GM12878 (cell line): ENCODE results near the gene TXNL4A. TPM values are rescaled to one million over a fixed set of nuclear protein-coding genes. Genes with fewer than 3 reads are reported as not detected.
A peak's percentile ranks its signal among the peaks of the same experiment; 100 is the strongest.

Experiments
- ATF7 ChIP-seq: fragments of 450-650 bp; IDR thresholded peaks from 2 replicates; pipeline ENCODE4 v1.6.1; 2016; ENCODE audit warnings: low read depth, mild to moderate bottlenecking
- BHLHE40 ChIP-seq, 2 experiments: fragments of 450-650 bp in 1 of 2; IDR thresholded peaks; 2 replicates each; pipeline ENCODE4 v1.6.1; 2011 to 2017; ENCODE audit warnings: low read depth in 2 of 2, borderline replicate concordance in 1 of 2, improper control_type of control experiment in 1 of 2, low read length in 1 of 2, mild to moderate bottlenecking in 1 of 2
- CHD2 ChIP-seq: IDR thresholded peaks from 2 replicates; pipeline ENCODE4 v1.6.1; 2011; ENCODE audit warnings: low read depth, low read length, improper control_type of control experiment, borderline replicate concordance
- EGR1 ChIP-seq, 2 experiments: IDR thresholded peaks; 1 replicate in 1 of 2; 2 replicates in 1 of 2; pipeline ENCODE4 v1.6.1; 2011 to 2012; ENCODE audit warnings: low read depth in 2 of 2, low read length in 2 of 2, borderline replicate concordance in 1 of 2, mild to moderate bottlenecking in 1 of 2, moderate library complexity in 1 of 2
- IRF4 ChIP-seq: IDR thresholded peaks from 2 replicates; pipeline ENCODE4 v1.6.1; 2011; ENCODE audit warnings: low read depth, low read length
- KDM1A ChIP-seq: fragments of 200-600 bp; sonication (generic); IDR thresholded peaks from 2 replicates; pipeline ENCODE4 v1.6.1; 2016; ENCODE audit warnings: borderline replicate concordance
- LARP7 ChIP-seq: fragments of 450-650 bp; IDR thresholded peaks from 2 replicates; pipeline ENCODE4 v1.6.1; 2017; ENCODE audit warnings: mild to moderate bottlenecking
- MTA2 ChIP-seq: fragments of 450-650 bp; IDR thresholded peaks from 2 replicates; pipeline ENCODE4 v1.6.1; 2016; ENCODE audit warnings: low read depth, mild to moderate bottlenecking, moderate library complexity
- NFIC ChIP-seq: IDR thresholded peaks from 2 replicates; pipeline ENCODE4 v1.6.1; 2012; ENCODE audit warnings: low read depth, mild to moderate bottlenecking, inconsistent platforms, low read length, moderate library complexity
- NR2C1 ChIP-seq: fragments of 450-650 bp; IDR thresholded peaks from 2 replicates; pipeline ENCODE4 v1.6.1; 2017; ENCODE audit warnings: antibody characterized with exemption, mild to moderate bottlenecking, moderate library complexity
- NR2C2 ChIP-seq: IDR thresholded peaks from 2 replicates; pipeline ENCODE4 v1.6.1; 2011; ENCODE audit warnings: borderline replicate concordance, low read depth; ENCODE audit not compliant: control insufficient read depth, insufficient read length
- PML ChIP-seq: IDR thresholded peaks from 2 replicates; pipeline ENCODE4 v1.6.1; 2012; ENCODE audit warnings: low read length, inconsistent platforms
- POLR2A ChIP-seq: IDR thresholded peaks from 2 replicates; pipeline ENCODE4 v1.6.1; 2011; ENCODE audit warnings: low read depth, mild to moderate bottlenecking, low read length
- RAD51 ChIP-seq: fragments of 450-650 bp; IDR thresholded peaks from 2 replicates; pipeline ENCODE4 v1.6.1; 2016; ENCODE audit warnings: moderate library complexity, mild to moderate bottlenecking, inconsistent platforms
- RELB ChIP-seq: fragments of 450-650 bp; IDR thresholded peaks from 2 replicates; pipeline ENCODE4 v1.6.1; 2017; ENCODE audit warnings: low read depth, mild to moderate bottlenecking, moderate library complexity
- SMAD5 ChIP-seq: IDR thresholded peaks from 2 replicates; pipeline ENCODE4 v1.6.1; 2016; ENCODE audit warnings: antibody characterized with exemption, low read depth
- SREBF1 ChIP-seq: IDR thresholded peaks from 2 replicates; pipeline ENCODE4 v1.6.1; 2012; ENCODE audit warnings: mild to moderate bottlenecking, low read length
- STAT3 ChIP-seq: IDR thresholded peaks from 2 replicates; pipeline ENCODE4 v1.6.1; 2011; ENCODE audit warnings: low read depth, low read length, improper control_type of control experiment
- SUPT20H ChIP-seq: IDR thresholded peaks from 2 replicates; pipeline ENCODE4 v1.6.1; 2011; ENCODE audit warnings: low read depth, mild to moderate bottlenecking, low read length, moderate library complexity, borderline replicate concordance; ENCODE audit not compliant: control insufficient read depth
- TCF12 ChIP-seq: IDR thresholded peaks from 2 replicates; pipeline ENCODE4 v1.6.1; 2011; ENCODE audit warnings: low read depth, mild to moderate bottlenecking, low read length
- YY1 ChIP-seq: IDR thresholded peaks from 2 replicates; pipeline ENCODE4 v1.6.1; 2011; ENCODE audit warnings: low read depth, mild to moderate bottlenecking, low read length
- ZNF207 ChIP-seq: fragments of 450-650 bp; IDR thresholded peaks from 2 replicates; pipeline ENCODE4 v1.6.1; 2014; ENCODE audit warnings: antibody characterized with exemption, mild to moderate bottlenecking, borderline replicate concordance
- ZNF622 ChIP-seq: fragments of 450-650 bp; IDR thresholded peaks from 2 replicates; pipeline ENCODE4 v1.6.1; 2017; ENCODE audit warnings: mild to moderate bottlenecking, inconsistent platforms
- ZZZ3 ChIP-seq: IDR thresholded peaks from 2 replicates; pipeline ENCODE4 v1.6.1; 2011; ENCODE audit warnings: low read depth; ENCODE audit not compliant: control insufficient read depth, insufficient read length
- polyA plus RNA-seq, 11 experiments: library from polyadenylated mRNA; depleted of rRNA in 4 of 11; unstranded in 6 of 11; stranded (reverse) in 5 of 11; fragments of >200 nt; fragmentation: Nextera tagmentation in 4 of 11; fragmentation: Illumina TruSeq in 1 of 11; extraction: Ambion mirVana in 4 of 11; extraction: Trizol in 1 of 11; gene quantifications; 1 replicate in 1 of 11; 2 replicates in 10 of 11; pipeline versions ENCODE4 v1.2.1 to v1.2.3, GENCODE V29; 2011 to 2016; ENCODE audit warnings: inconsistent platforms in 2 of 11, missing spikeins in 2 of 11, low read depth in 1 of 11
- total RNA-seq, 4 experiments: library from RNA; depleted of rRNA in 3 of 4; stranded (reverse); fragments of >200 nt in 3 of 4; fragmentation: Illumina TruSeq in 1 of 4; extraction: Trizol in 1 of 4; gene quantifications; 2 replicates each; pipeline versions ENCODE4 v1.2.1 to v1.2.3, GENCODE V29; 2013 to 2021
- TF ChIP-seq, protein P1 (sequence below): IDR thresholded peaks from 2 replicates; pipeline ENCODE4 v1.6.1; 2012; ENCODE audit warnings: low read length, inconsistent platforms
- TF ChIP-seq, protein P2 (sequence below): IDR thresholded peaks from 2 replicates; pipeline ENCODE4 v1.6.1; 2012; ENCODE audit warnings: mild to moderate bottlenecking, low read depth, low read length

Gene TXNL4A
- total and polyA plus RNA-seq, 10 of the 15 experiments (the other 5 are each of a cell fraction or from before 2014, with no cell fraction given): 38.4 to 329 (median 128) TPM

- TF ChIP-seq, protein P1, sequence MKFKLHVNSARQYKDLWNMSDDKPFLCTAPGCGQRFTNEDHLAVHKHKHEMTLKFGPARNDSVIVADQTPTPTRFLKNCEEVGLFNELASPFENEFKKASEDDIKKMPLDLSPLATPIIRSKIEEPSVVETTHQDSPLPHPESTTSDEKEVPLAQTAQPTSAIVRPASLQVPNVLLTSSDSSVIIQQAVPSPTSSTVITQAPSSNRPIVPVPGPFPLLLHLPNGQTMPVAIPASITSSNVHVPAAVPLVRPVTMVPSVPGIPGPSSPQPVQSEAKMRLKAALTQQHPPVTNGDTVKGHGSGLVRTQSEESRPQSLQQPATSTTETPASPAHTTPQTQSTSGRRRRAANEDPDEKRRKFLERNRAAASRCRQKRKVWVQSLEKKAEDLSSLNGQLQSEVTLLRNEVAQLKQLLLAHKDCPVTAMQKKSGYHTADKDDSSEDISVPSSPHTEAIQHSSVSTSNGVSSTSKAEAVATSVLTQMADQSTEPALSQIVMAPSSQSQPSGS: no peak
- TF ChIP-seq ZNF622 (no peak), RAD51 (no peak), TCF12 (no peak), NR2C2 (no peak), ATF7 (no peak), IRF4 (no peak), NFIC (no peak), SUPT20H (no peak), EGR1 (IDR thresholded peaks at IDR 0.05; ENCODE audit: borderline replicate concordance in 1 of 2, low read depth in 2 of 2, low read length in 2 of 2) (peak in 1 of 2 experiments; percentile 20; a peak in 1 of 3 replicates), MTA2 (no peak), KDM1A (no peak), CHD2 (no peak), LARP7 (no peak), ZNF207 (no peak), PML (no peak), BHLHE40 (IDR thresholded peaks at IDR 0.05; ENCODE audit: borderline replicate concordance in 1 of 2, low read depth in 2 of 2, low read length in 1 of 2) (peak in 1 of 2 experiments; percentile 47; a peak in 2 of 4 replicates), NR2C1 (no peak), YY1 (no peak), SREBF1 (no peak), STAT3 (no peak), ZZZ3 (no peak), POLR2A (peak; percentile 81), SMAD5 (no peak), RELB (no peak)
- TF ChIP-seq, protein P2, sequence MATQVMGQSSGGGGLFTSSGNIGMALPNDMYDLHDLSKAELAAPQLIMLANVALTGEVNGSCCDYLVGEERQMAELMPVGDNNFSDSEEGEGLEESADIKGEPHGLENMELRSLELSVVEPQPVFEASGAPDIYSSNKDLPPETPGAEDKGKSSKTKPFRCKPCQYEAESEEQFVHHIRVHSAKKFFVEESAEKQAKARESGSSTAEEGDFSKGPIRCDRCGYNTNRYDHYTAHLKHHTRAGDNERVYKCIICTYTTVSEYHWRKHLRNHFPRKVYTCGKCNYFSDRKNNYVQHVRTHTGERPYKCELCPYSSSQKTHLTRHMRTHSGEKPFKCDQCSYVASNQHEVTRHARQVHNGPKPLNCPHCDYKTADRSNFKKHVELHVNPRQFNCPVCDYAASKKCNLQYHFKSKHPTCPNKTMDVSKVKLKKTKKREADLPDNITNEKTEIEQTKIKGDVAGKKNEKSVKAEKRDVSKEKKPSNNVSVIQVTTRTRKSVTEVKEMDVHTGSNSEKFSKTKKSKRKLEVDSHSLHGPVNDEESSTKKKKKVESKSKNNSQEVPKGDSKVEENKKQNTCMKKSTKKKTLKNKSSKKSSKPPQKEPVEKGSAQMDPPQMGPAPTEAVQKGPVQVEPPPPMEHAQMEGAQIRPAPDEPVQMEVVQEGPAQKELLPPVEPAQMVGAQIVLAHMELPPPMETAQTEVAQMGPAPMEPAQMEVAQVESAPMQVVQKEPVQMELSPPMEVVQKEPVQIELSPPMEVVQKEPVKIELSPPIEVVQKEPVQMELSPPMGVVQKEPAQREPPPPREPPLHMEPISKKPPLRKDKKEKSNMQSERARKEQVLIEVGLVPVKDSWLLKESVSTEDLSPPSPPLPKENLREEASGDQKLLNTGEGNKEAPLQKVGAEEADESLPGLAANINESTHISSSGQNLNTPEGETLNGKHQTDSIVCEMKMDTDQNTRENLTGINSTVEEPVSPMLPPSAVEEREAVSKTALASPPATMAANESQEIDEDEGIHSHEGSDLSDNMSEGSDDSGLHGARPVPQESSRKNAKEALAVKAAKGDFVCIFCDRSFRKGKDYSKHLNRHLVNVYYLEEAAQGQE: no peak
These were observed 23.8 kb downstream of the TXNL4A start, which contains the start of gene HSBP1L1 (continued) for GRCh38 chr18:79964330-79965118.
